Measurements from ENCODE around the gene BPI.

DNA sequence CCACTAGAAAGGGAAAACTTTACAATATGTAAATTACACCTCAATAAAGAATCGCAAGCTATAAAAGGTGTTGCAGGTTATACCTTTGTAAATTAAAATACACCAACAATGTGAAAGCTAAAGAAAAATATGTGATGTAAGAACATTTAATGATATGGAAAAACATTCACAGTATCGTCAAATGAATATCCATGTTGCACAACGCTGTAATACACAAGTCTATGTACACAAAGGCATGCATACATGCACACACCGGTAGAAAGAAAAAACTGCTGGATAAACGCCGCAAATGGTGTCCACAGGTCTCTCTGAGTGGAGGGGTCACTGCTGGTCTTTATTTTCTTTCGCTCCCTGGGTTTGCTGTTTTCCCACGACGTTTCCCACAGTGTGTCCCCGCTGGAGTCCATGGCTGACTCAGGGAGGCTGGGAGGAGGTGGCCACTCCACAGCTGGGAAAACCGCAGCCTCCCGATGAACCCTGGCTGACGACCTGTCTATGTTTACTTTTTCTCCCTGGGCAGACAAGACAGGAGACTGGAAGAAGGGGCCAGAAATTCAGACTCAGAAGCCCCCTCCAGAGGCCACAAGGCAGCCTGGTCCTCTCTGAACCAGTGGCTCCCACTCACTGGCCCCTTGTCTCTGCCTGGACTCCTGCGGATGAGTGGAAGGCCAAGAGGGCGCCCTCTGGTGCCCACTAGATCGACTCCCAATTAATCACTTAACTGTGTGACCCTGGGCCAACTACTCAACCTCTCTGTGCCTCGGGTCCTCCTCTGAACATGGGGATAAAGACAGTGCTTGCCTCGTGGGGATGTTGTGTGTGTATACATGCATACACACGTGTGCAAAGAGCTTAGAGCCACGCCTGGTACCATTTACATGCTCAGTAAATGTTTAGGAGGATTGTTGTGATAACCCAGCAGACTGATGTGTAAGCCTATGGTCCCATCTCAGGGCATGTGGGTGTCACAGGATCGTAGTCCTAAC lies 12.8 kb upstream of the BPI start:
- TF ChIP-seq SIN3A (IDR thresholded peaks at IDR 0.05; ENCODE audit: borderline replicate concordance, low read depth, low read length), result no peak
- no peak for TF ChIP-seq EZH2phosphoT487 (IDR thresholded peaks at IDR 0.05; ENCODE audit: borderline replicate concordance, low read depth)
- TF ChIP-seq, protein P1, sequence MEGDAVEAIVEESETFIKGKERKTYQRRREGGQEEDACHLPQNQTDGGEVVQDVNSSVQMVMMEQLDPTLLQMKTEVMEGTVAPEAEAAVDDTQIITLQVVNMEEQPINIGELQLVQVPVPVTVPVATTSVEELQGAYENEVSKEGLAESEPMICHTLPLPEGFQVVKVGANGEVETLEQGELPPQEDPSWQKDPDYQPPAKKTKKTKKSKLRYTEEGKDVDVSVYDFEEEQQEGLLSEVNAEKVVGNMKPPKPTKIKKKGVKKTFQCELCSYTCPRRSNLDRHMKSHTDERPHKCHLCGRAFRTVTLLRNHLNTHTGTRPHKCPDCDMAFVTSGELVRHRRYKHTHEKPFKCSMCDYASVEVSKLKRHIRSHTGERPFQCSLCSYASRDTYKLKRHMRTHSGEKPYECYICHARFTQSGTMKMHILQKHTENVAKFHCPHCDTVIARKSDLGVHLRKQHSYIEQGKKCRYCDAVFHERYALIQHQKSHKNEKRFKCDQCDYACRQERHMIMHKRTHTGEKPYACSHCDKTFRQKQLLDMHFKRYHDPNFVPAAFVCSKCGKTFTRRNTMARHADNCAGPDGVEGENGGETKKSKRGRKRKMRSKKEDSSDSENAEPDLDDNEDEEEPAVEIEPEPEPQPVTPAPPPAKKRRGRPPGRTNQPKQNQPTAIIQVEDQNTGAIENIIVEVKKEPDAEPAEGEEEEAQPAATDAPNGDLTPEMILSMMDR (IDR thresholded peaks at IDR 0.05), result peak; percentile 44
- no peak for TF ChIP-seq NRF1 (IDR thresholded peaks at IDR 0.05; ENCODE audit: low read depth, low read length)
- peak; percentile 15; the same call in 1 of the 2 replicates for TF ChIP-seq SMC3 (IDR thresholded peaks at IDR 0.05; ENCODE audit: low read depth, low read length)
- TF ChIP-seq, protein P2, sequence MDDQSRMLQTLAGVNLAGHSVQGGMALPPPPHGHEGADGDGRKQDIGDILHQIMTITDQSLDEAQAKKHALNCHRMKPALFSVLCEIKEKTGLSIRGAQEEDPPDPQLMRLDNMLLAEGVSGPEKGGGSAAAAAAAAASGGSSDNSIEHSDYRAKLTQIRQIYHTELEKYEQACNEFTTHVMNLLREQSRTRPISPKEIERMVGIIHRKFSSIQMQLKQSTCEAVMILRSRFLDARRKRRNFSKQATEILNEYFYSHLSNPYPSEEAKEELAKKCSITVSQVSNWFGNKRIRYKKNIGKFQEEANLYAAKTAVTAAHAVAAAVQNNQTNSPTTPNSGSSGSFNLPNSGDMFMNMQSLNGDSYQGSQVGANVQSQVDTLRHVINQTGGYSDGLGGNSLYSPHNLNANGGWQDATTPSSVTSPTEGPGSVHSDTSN (IDR thresholded peaks at IDR 0.05), result no peak
- TF ChIP-seq FOSL2 (IDR thresholded peaks at IDR 0.05; ENCODE audit: borderline replicate concordance, low read depth), result no peak
- no peak for TF ChIP-seq POLR2AphosphoS5 (IDR thresholded peaks at IDR 0.05; ENCODE audit: low read depth, low read length)

All from SK-N-SH (cell line).